NCI-H2196 treated with DMSO at 0.1 percent for 48 hours (cell line): ENCODE data around the gene ULK2.
"Not testable (repeated sequence)": the region's sequence is repeated elsewhere in the genome, so short reads cannot be mapped to it uniquely, and the experiment has no call there.

ENCODE experiments used
- DNase-seq: peaks from one replicate; lab custom pipeline; 2025; ENCODE audit not compliant: unreplicated experiment; lab: John Stamatoyannopoulos, UW

The ULK2 gene

GRCh38 chr17:19768046-19768782 lies 99.5 kb downstream of the ULK2 start:
- no peak for DNase-seq

GRCh38 chr17:19766421-19767270 lies 101.1 kb downstream of the ULK2 start:
- peak; percentile 2 for DNase-seq

- no peak for DNase-seq
These were observed 101.7 kb downstream of the ULK2 start for GRCh38 chr17:19766016-19766415.

GRCh38 chr17:19763991-19764390 lies 103.7 kb downstream of the ULK2 start:
- DNase-seq: not testable (repeated sequence)

- DNase-seq: no peak
These were observed 104.3 kb downstream of the ULK2 start for GRCh38 chr17:19763416-19763815.

- no peak for DNase-seq
These were observed 105.2 kb downstream of the ULK2 start for GRCh38 chr17:19762515-19762961.

GRCh38 chr17:19760746-19761145 lies 107.0 kb downstream of the ULK2 start:
- DNase-seq: no peak

- no peak for DNase-seq
These were observed 107.9 kb downstream of the ULK2 start for GRCh38 chr17:19759568-19760549.

- DNase-seq: no peak
These were observed 110.1 kb downstream of the ULK2 start for GRCh38 chr17:19757536-19758180.

GRCh38 chr17:19756546-19756945 lies 111.2 kb downstream of the ULK2 start:
- no peak for DNase-seq

GRCh38 chr17:19755821-19756510 lies 111.8 kb downstream of the ULK2 start:
- no peak for DNase-seq

- DNase-seq: no peak
These were observed 112.3 kb downstream of the ULK2 start for GRCh38 chr17:19755392-19755791.

- no peak for DNase-seq
These were observed 113.9 kb downstream of the ULK2 start for GRCh38 chr17:19753661-19754463.

- peak; percentile 35 for DNase-seq
These were observed 114.7 kb downstream of the ULK2 start for GRCh38 chr17:19753051-19753509.

- DNase-seq: no peak
These were observed 115.3 kb downstream of the ULK2 start for GRCh38 chr17:19752216-19753050.

GRCh38 chr17:19750835-19751234 lies 116.9 kb downstream of the ULK2 start:
- DNase-seq: no peak

GRCh38 chr17:19750020-19750572 lies 117.6 kb downstream of the ULK2 start:
- no peak for DNase-seq

GRCh38 chr17:19748807-19749193 lies 118.9 kb downstream of the ULK2 start:
- DNase-seq: no peak
